Mesothelial cell of epicardium (in vitro differentiated cells): ENCODE data around the gene KIRREL1. TPM values are rescaled to one million over a fixed set of nuclear protein-coding genes. Genes with fewer than 3 reads are reported as not detected.

Experiments used
- DNase-seq, 2 experiments: peaks; one replicate each; pipeline ENCODE4 v3.0.0; 2021; ENCODE audit warnings: low spot score in 2 of 2; ENCODE audit not compliant: unreplicated experiment in 2 of 2
- H3K27ac Mint-ChIP-seq: 2 replicates; pipeline ENCODE4 v1.8.0; 2021; ENCODE audit warnings: mixed read lengths
- H3K27me3 Mint-ChIP-seq: 2 replicates; pipeline ENCODE4 v1.8.0; 2021; ENCODE audit warnings: low read depth, mixed read lengths
- H3K36me3 Mint-ChIP-seq: 2 replicates; pipeline ENCODE4 v1.8.0; 2021; ENCODE audit warnings: mixed read lengths
- H3K4me1 Mint-ChIP-seq: 2 replicates; pipeline ENCODE4 v1.8.0; 2021; ENCODE audit warnings: mixed read lengths
- H3K4me3 Mint-ChIP-seq: 2 replicates; pipeline ENCODE4 v1.8.0; 2021; ENCODE audit warnings: mild to moderate bottlenecking, moderate library complexity, mixed read lengths
- H3K9me3 Mint-ChIP-seq: 2 replicates; pipeline ENCODE4 v1.8.0; 2021; ENCODE audit warnings: mixed read lengths
- total RNA-seq: library from RNA; stranded (reverse); gene quantifications from 3 replicates; pipeline ENCODE4 v1.2.1, GENCODE V29; 2021
- TF ChIP-seq, protein P1 (sequence below): fragments of 200-600 bp; sonication (generic); IDR thresholded peaks from one replicate; pipeline ENCODE4 v1.5.0; 2021; ENCODE audit warnings: antibody characterized with exemption; ENCODE audit not compliant: unreplicated experiment

Gene KIRREL1
- total RNA-seq, 1 donor from 2014 or later: 178 TPM

GRCh38 chr1:158058237-158058985 is 65.0 kb downstream of the KIRREL1 start:
- Mint-ChIP-seq H3K36me3 (peaks cover 14% of the 10 kb centered on the region), H3K4me3 (no peak overlapping the region), H3K27me3 (no peaks in the 10 kb centered on the region), H3K4me1 (peaks cover 44% of the 10 kb centered on the region), H3K9me3 (no peaks in the 10 kb centered on the region), H3K27ac (peak overlapping the region; percentile 85)
- TF ChIP-seq, protein P1, sequence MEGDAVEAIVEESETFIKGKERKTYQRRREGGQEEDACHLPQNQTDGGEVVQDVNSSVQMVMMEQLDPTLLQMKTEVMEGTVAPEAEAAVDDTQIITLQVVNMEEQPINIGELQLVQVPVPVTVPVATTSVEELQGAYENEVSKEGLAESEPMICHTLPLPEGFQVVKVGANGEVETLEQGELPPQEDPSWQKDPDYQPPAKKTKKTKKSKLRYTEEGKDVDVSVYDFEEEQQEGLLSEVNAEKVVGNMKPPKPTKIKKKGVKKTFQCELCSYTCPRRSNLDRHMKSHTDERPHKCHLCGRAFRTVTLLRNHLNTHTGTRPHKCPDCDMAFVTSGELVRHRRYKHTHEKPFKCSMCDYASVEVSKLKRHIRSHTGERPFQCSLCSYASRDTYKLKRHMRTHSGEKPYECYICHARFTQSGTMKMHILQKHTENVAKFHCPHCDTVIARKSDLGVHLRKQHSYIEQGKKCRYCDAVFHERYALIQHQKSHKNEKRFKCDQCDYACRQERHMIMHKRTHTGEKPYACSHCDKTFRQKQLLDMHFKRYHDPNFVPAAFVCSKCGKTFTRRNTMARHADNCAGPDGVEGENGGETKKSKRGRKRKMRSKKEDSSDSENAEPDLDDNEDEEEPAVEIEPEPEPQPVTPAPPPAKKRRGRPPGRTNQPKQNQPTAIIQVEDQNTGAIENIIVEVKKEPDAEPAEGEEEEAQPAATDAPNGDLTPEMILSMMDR: no peak
- peak in 1 of 2 experiments; percentile 42 for DNase-seq

GRCh38 chr1:158059984-158060383 is 66.5 kb downstream of the KIRREL1 start:
- Mint-ChIP-seq H3K9me3 (no peaks in the 10 kb centered on the region), H3K27ac (peak overlapping the region; percentile 66), H3K27me3 (no peaks in the 10 kb centered on the region), H3K36me3 (peaks cover 8% of the 10 kb centered on the region), H3K4me3 (no peak overlapping the region), H3K4me1 (peaks cover 41% of the 10 kb centered on the region)
- TF ChIP-seq, protein P1: no peak
- DNase-seq: no peak

GRCh38 chr1:158062174-158062573 is 68.7 kb downstream of the KIRREL1 start:
- DNase-seq: no peak
- H3K27ac Mint-ChIP-seq: no peak overlapping the region
- no peak overlapping the region for H3K4me3 Mint-ChIP-seq
- H3K27me3 Mint-ChIP-seq: no peaks in the 10 kb centered on the region
- peaks cover 48% of the 10 kb centered on the region for H3K4me1 Mint-ChIP-seq
- H3K36me3 Mint-ChIP-seq: peaks cover 9% of the 10 kb centered on the region
- no peaks in the 10 kb centered on the region for H3K9me3 Mint-ChIP-seq
- TF ChIP-seq, protein P1: no peak

- Mint-ChIP-seq H3K4me1 (peaks cover 51% of the 10 kb centered on the region), H3K27ac (peak overlapping the region; percentile 62), H3K36me3 (peaks cover 6% of the 10 kb centered on the region), H3K4me3 (no peak overlapping the region), H3K9me3 (no peaks in the 10 kb centered on the region), H3K27me3 (no peaks in the 10 kb centered on the region)
- TF ChIP-seq, protein P1: no peak
- DNase-seq: no peak
Observed at GRCh38 chr1:158067662-158068061, 74.2 kb downstream of the KIRREL1 start.

DNA sequence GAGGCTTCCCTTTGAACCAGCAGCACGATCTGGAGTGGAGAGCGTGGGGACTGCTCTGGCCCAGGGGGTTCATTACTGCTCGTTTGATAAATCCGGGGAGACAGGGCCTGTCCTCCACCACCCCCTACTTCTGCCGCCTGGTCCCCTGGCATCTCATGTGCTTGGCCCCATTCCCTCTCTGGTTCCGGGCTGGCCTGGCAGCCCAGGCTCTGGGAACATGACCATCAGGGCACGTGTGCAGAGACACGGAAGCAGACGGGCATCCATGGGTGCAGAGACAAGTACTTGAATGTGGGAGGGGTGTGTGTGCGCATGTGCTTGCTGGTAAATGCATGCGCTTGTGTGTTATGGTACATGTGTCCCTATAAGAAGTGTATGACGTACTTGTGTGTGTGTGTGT is 75.5 kb downstream of the KIRREL1 start:
- H3K27ac Mint-ChIP-seq: peak overlapping the region; percentile 23
- no peak overlapping the region for H3K4me3 Mint-ChIP-seq

More for the DNA sequence above, 75.5 kb downstream of the KIRREL1 start:
- peaks cover 51% of the 10 kb centered on the region for H3K4me1 Mint-ChIP-seq
- DNase-seq: no peak
- H3K27me3 Mint-ChIP-seq: no peaks in the 10 kb centered on the region
- TF ChIP-seq, protein P1: no peak
- H3K36me3 Mint-ChIP-seq: peaks cover 6% of the 10 kb centered on the region
- H3K9me3 Mint-ChIP-seq: no peaks in the 10 kb centered on the region
